HepG2 (cell line): ENCODE results near the gene PA2G4. TPM values are rescaled to one million over a fixed set of nuclear protein-coding genes. Genes with fewer than 3 reads are reported as not detected.

ENCODE experiments used
- BORCS8-MEF2B ChIP-seq: sonication (generic); formaldehyde crosslinking; IDR thresholded peaks from 2 replicates; pipeline ENCODE4 v1.8.0; 2022; ENCODE audit warnings: mild to moderate bottlenecking, missing genetic modification reagents
- FOSL2 ChIP-seq: sonication (generic); formaldehyde crosslinking; IDR thresholded peaks from 2 replicates; pipeline ENCODE4 v1.4.0; 2020; ENCODE audit warnings: missing genetic modification reagents
- KDM5A ChIP-seq: fragments of 200-600 bp; sonication (generic); IDR thresholded peaks from 2 replicates; pipeline ENCODE4 v1.7.0; 2018; ENCODE audit warnings: antibody characterized with exemption, mild to moderate bottlenecking, low read length, borderline replicate concordance
- KLF11 ChIP-seq: IDR thresholded peaks from 2 replicates; pipeline ENCODE4 v1.6.1; 2016; ENCODE audit warnings: missing compliant biosample characterization
- NR2F1 ChIP-seq, 2 experiments: fragments of 450-650 bp in 1 of 2; formaldehyde crosslinking in 1 of 2; IDR thresholded peaks; 2 replicates each; pipeline versions ENCODE4 v1.5.0 to v1.6.1; 2016 to 2020; ENCODE audit warnings: mild to moderate bottlenecking in 1 of 2, missing compliant biosample characterization in 1 of 2, missing genetic modification reagents in 1 of 2, moderate library complexity in 1 of 2
- SOX13 ChIP-seq, 3 experiments: fragments of 450-650 bp in 1 of 3; sonication (generic) in 1 of 3; formaldehyde crosslinking in 1 of 3; IDR thresholded peaks in 2 of 3; conservative IDR thresholded peaks in 1 of 3; 2 replicates each; pipeline versions ENCODE4 v1.5.0 to v1.6.1; 2016 to 2020; ENCODE audit warnings: antibody characterized with exemption in 1 of 3, mild to moderate bottlenecking in 1 of 3, missing compliant biosample characterization in 1 of 3, missing genetic modification reagents in 1 of 3, moderate library complexity in 1 of 3
- TAF15 ChIP-seq: fragments of 200-400 bp; formaldehyde crosslinking; IDR thresholded peaks from one replicate; pipeline ENCODE4 v1.6.1; 2018; ENCODE audit warnings: mild to moderate bottlenecking, low read depth, low read length; ENCODE audit not compliant: poor library complexity, severe bottlenecking
- ZIK1 ChIP-seq: sonication (generic); formaldehyde crosslinking; IDR thresholded peaks from 2 replicates; pipeline ENCODE4 v1.5.0; 2020; ENCODE audit warnings: mild to moderate bottlenecking, low read depth, missing genetic modification reagents, borderline replicate concordance
- ZNF652 ChIP-seq: IDR thresholded peaks from 2 replicates; pipeline ENCODE4 v1.6.1; 2016; ENCODE audit warnings: low read depth, borderline replicate concordance
- ZNF710 ChIP-seq: sonication (generic); formaldehyde crosslinking; IDR thresholded peaks from 2 replicates; pipeline ENCODE4 v1.5.0; 2020; ENCODE audit warnings: mild to moderate bottlenecking, missing genetic modification reagents, borderline replicate concordance
- polyA plus RNA-seq, 8 experiments: library from polyadenylated mRNA; depleted of rRNA in 3 of 8; stranded (reverse) in 7 of 8; unstranded in 1 of 8; fragments of >200 nt; fragmentation: Illumina TruSeq in 4 of 8; extraction: Trizol in 4 of 8; gene quantifications; 2 replicates each; pipeline versions ENCODE4 v1.2.1 to v1.2.3, GENCODE V29; 2011 to 2016; ENCODE audit warnings: low read depth in 4 of 8, missing spikeins in 1 of 8, mixed read lengths in 1 of 8; ENCODE audit not compliant: insufficient read depth in 1 of 8
- total RNA-seq, 5 experiments: library from RNA; depleted of rRNA; stranded (reverse); fragments of >200 nt; fragmentation: Illumina TruSeq; extraction: Trizol; gene quantifications; 2 replicates each; pipeline ENCODE4 v1.2.3, GENCODE V29; 2016; ENCODE audit warnings: low read depth in 1 of 5
- TF ChIP-seq, protein P1 (sequence below): sonication (generic); formaldehyde crosslinking; conservative IDR thresholded peaks from 2 replicates; pipeline ENCODE4 v1.8.0; 2022; ENCODE audit warnings: missing genetic modification reagents
- TF ChIP-seq, protein P2 (sequence below): sonication (generic); formaldehyde crosslinking; IDR thresholded peaks from 2 replicates; pipeline ENCODE4 v1.8.0; 2022; ENCODE audit warnings: missing genetic modification reagents, mild to moderate bottlenecking, borderline replicate concordance

PA2G4 gene
- total and polyA plus RNA-seq, 2 of the 13 experiments (the other 11 are each of a cell fraction or from before 2014, with no cell fraction given): 147 to 240 TPM

GRCh38 chr12:56081393-56082347 lies 22.7 kb upstream of the PA2G4 start (continued):
- TF ChIP-seq, protein P1, sequence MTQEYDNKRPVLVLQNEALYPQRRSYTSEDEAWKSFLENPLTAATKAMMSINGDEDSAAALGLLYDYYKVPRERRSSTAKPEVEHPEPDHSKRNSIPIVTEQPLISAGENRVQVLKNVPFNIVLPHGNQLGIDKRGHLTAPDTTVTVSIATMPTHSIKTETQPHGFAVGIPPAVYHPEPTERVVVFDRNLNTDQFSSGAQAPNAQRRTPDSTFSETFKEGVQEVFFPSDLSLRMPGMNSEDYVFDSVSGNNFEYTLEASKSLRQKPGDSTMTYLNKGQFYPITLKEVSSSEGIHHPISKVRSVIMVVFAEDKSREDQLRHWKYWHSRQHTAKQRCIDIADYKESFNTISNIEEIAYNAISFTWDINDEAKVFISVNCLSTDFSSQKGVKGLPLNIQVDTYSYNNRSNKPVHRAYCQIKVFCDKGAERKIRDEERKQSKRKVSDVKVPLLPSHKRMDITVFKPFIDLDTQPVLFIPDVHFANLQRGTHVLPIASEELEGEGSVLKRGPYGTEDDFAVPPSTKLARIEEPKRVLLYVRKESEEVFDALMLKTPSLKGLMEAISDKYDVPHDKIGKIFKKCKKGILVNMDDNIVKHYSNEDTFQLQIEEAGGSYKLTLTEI (CRISPR knock-in tag): no peak
- TF ChIP-seq SOX13 (IDR thresholded peaks at IDR 0.05) (peak; percentile 93), SOX13 (CRISPR knock-in tag; conservative IDR thresholded peaks at IDR 0.05 in 1 of 2, IDR thresholded peaks at IDR 0.05 in 1 of 2) (peak in 1 of 2 experiments; percentile 96; a peak in 2 of 4 replicates), TAF15 (no peak), KLF11 (CRISPR knock-in tag) (peak; percentile 93), KDM5A (peak; percentile 25; the same call in 1 of the 2 replicates), NR2F1 (CRISPR knock-in tag; IDR thresholded peaks at IDR 0.05) (peak; percentile 90 to 96), ZNF652 (CRISPR knock-in tag) (peak; percentile 65), FOSL2 (CRISPR knock-in tag) (peak; percentile 85), ZNF710 (CRISPR knock-in tag) (peak; percentile 84; the same call in 1 of the 2 replicates), BORCS8-MEF2B (CRISPR knock-in tag) (no peak), ZIK1 (CRISPR knock-in tag) (peak; percentile 65; the same call in 1 of the 2 replicates)
- TF ChIP-seq, protein P2, sequence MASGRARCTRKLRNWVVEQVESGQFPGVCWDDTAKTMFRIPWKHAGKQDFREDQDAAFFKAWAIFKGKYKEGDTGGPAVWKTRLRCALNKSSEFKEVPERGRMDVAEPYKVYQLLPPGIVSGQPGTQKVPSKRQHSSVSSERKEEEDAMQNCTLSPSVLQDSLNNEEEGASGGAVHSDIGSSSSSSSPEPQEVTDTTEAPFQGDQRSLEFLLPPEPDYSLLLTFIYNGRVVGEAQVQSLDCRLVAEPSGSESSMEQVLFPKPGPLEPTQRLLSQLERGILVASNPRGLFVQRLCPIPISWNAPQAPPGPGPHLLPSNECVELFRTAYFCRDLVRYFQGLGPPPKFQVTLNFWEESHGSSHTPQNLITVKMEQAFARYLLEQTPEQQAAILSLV: peak; percentile 82
